Hepatocyte (in vitro differentiated cells): ENCODE data around the gene LONP2. TPM values are rescaled to one million over a fixed set of nuclear protein-coding genes. Genes with fewer than 3 reads are reported as not detected.
A peak's percentile ranks its signal among the peaks of the same experiment; 100 is the strongest.

Experiments
- DNase-seq: peaks from one replicate; pipeline ENCODE4 v3.0.0-alpha.2; 2016; ENCODE audit warnings: low spot score
- H2AFZ ChIP-seq: fragments of 200-600 bp; sonication (generic); 2 replicates; pipeline ENCODE4 v1.6.0; 2016; ENCODE audit warnings: antibody characterized with exemption, mild to moderate bottlenecking
- H3K27ac ChIP-seq: fragments of 200-600 bp; sonication (generic); 2 replicates; pipeline ENCODE4 v1.5.1; 2016; ENCODE audit warnings: mild to moderate bottlenecking
- H3K27me3 ChIP-seq: fragments of 200-600 bp; sonication (generic); 2 replicates; pipeline ENCODE4 v1.6.1; 2016
- H3K36me3 ChIP-seq: fragments of 200-600 bp; sonication (generic); replicated peaks from 2 replicates; pipeline ENCODE4 v1.5.1; 2016; ENCODE audit warnings: low read depth; ENCODE audit not compliant: insufficient read depth
- H3K4me1 ChIP-seq: fragments of 200-600 bp; sonication (generic); 2 replicates; pipeline ENCODE4 v1.5.1; 2016; ENCODE audit warnings: mild to moderate bottlenecking, moderate library complexity; ENCODE audit not compliant: insufficient read depth
- H3K4me2 ChIP-seq: fragments of 200-600 bp; sonication (generic); 2 replicates; pipeline ENCODE4 v1.6.0; 2016
- H3K4me3 ChIP-seq: fragments of 200-600 bp; sonication (generic); 2 replicates; pipeline ENCODE4 v1.5.1; 2016; ENCODE audit warnings: mild to moderate bottlenecking
- H3K79me2 ChIP-seq: fragments of 200-600 bp; sonication (generic); 2 replicates; pipeline ENCODE4 v1.6.0; 2017; ENCODE audit warnings: mild to moderate bottlenecking
- H3K9me2 ChIP-seq: fragments of 200-600 bp; sonication (generic); replicated peaks from 2 replicates; pipeline ENCODE4 v1.6.0; 2017; ENCODE audit warnings: mild to moderate bottlenecking; ENCODE audit not compliant: insufficient read depth
- H3K9me3 ChIP-seq: fragments of 200-600 bp; sonication (generic); 2 replicates; pipeline ENCODE4 v1.5.1; 2016; ENCODE audit warnings: low read depth, mild to moderate bottlenecking
- H4K20me1 ChIP-seq: fragments of 200-600 bp; sonication (generic); 2 replicates; pipeline ENCODE4 v1.6.0; 2016; ENCODE audit warnings: mild to moderate bottlenecking; ENCODE audit not compliant: insufficient read depth, poor library complexity, severe bottlenecking
- EZH2 ChIP-seq: fragments of 200-600 bp; sonication (generic); IDR thresholded peaks from 2 replicates; pipeline ENCODE4 v1.6.1; 2016; ENCODE audit warnings: antibody characterized with exemption, mild to moderate bottlenecking, borderline replicate concordance
- EZH2phosphoT487 ChIP-seq: fragments of 200-600 bp; sonication (generic); IDR thresholded peaks from one replicate; pipeline ENCODE4 v1.6.1; 2018; ENCODE audit warnings: antibody characterized with exemption, mild to moderate bottlenecking, low read depth, moderate library complexity; ENCODE audit not compliant: unreplicated experiment, severe bottlenecking
- WGBS: methylation state at CpG from one replicate; pipeline ENCODE4 v1.1.6; 2016; ENCODE audit warnings: low lambda C conversion rate; ENCODE audit errors: missing lambda C conversion rate; 5-methylcytosine and 5-hydroxymethylcytosine counted together
- polyA plus RNA-seq: library from polyadenylated mRNA; unstranded; fragments of >200 nt; fragmentation: Nextera tagmentation; extraction: Ambion mirVana; gene quantifications from 2 replicates; pipeline ENCODE4 v1.2.1, GENCODE V29; 2016
- total RNA-seq: library from RNA; depleted of rRNA; stranded (reverse); fragments of >200 nt; gene quantifications from 2 replicates; pipeline ENCODE4 v1.2.3, GENCODE V29; 2014
- TF ChIP-seq, protein P1 (sequence below): fragments of 200-600 bp; sonication (generic); IDR thresholded peaks from 2 replicates; pipeline ENCODE4 v1.5.1; 2016; ENCODE audit warnings: antibody characterized with exemption, mild to moderate bottlenecking; ENCODE audit not compliant: poor library complexity

Gene LONP2
- total and polyA plus RNA-seq, 2 experiments from 2014 or later, result 30.1 to 56.8 TPM

DNA sequence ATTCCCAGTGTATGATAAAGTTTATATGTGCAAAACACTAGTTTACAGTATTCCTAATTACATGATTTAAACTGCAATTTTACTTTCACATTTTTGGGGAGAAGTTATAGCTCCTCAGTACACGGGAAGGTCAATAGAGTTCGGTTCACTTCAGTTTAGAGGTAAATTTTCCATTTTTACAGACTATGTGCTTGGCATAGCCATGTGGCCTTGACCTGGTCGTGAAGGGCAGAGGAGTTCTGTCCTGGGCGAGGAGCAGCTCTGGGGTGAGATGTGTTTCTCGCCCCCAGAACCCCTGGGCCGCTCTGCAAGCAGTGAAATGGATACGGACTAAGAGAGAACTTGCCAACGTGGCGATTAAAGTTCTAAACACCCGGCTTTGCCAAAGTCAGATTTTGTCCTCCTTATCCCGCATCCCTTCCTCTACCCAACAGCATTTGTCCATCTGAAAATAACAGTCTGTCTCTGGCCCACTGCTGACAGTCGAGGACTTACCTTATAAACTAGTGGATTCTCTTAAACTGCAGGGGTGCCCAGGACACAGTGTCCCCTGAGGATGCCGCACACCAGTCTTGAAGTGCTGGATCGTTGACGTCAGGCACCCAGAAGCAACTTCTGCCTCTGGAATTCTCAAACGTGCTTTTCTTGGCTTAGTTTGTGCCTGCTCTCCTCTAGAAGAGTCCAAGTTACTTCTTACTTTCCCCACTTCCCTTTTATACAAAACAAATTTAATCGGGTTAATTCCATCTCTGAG, 142.6 kb downstream of the LONP2 start:
- Histone ChIP-seq H3K4me2 (peak overlapping the region; percentile 88), H2AFZ (no peak overlapping the region), H3K9me3 (no peaks in the 10 kb centered on the region), H3K4me1 (peaks cover 9% of the 10 kb centered on the region), H3K27ac (peak overlapping the region; percentile 100), H3K36me3 (no peaks in the 10 kb centered on the region), H3K9me2 (no peaks in the 10 kb centered on the region), H3K79me2 (peaks cover 25% of the 10 kb centered on the region), H3K27me3 (no peaks in the 10 kb centered on the region), H4K20me1 (peaks cover 21% of the 10 kb centered on the region), H3K4me3 (no peak overlapping the region)
- TF ChIP-seq EZH2phosphoT487 (no peak), EZH2 (no peak)
- TF ChIP-seq, protein P1, sequence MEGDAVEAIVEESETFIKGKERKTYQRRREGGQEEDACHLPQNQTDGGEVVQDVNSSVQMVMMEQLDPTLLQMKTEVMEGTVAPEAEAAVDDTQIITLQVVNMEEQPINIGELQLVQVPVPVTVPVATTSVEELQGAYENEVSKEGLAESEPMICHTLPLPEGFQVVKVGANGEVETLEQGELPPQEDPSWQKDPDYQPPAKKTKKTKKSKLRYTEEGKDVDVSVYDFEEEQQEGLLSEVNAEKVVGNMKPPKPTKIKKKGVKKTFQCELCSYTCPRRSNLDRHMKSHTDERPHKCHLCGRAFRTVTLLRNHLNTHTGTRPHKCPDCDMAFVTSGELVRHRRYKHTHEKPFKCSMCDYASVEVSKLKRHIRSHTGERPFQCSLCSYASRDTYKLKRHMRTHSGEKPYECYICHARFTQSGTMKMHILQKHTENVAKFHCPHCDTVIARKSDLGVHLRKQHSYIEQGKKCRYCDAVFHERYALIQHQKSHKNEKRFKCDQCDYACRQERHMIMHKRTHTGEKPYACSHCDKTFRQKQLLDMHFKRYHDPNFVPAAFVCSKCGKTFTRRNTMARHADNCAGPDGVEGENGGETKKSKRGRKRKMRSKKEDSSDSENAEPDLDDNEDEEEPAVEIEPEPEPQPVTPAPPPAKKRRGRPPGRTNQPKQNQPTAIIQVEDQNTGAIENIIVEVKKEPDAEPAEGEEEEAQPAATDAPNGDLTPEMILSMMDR, result no peak
- WGBS, result 86% methylated on average over 17 of the region's 17 CpGs
- no peak for DNase-seq

DNA sequence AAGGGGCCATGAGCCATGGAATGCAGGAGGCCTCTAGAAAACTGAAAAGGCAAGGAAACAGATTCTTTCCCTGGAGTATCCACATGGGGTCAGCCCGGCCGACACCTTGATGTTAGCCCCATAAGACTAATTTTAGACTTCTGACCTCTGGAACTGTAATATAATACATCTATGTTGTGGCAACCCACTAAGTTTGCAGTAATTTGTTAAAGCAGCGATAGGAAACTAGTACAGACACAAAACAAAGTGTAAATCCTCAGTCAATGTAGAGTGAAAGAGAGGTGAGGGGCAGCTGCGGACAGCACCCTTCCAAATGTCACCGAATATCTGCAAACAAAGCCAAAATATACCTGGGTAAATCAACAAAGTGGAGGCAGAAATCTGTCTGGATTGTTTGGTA, 148.3 kb downstream of the LONP2 start:
- Histone ChIP-seq H3K9me2 (no peaks in the 10 kb centered on the region), H3K4me1 (no peaks in the 10 kb centered on the region), H3K79me2 (no peaks in the 10 kb centered on the region), H3K4me3 (no peak overlapping the region), H4K20me1 (no peaks in the 10 kb centered on the region), H3K27me3 (no peaks in the 10 kb centered on the region), H3K36me3 (no peaks in the 10 kb centered on the region), H3K27ac (no peak overlapping the region), H3K9me3 (no peaks in the 10 kb centered on the region), H3K4me2 (no peak overlapping the region), H2AFZ (no peak overlapping the region)
- TF ChIP-seq, protein P1, result no peak
- TF ChIP-seq EZH2 (no peak), EZH2phosphoT487 (no peak)
- DNase-seq, result no peak
- WGBS, result 88% methylated on average over 5 of the region's 5 CpGs

DNA sequence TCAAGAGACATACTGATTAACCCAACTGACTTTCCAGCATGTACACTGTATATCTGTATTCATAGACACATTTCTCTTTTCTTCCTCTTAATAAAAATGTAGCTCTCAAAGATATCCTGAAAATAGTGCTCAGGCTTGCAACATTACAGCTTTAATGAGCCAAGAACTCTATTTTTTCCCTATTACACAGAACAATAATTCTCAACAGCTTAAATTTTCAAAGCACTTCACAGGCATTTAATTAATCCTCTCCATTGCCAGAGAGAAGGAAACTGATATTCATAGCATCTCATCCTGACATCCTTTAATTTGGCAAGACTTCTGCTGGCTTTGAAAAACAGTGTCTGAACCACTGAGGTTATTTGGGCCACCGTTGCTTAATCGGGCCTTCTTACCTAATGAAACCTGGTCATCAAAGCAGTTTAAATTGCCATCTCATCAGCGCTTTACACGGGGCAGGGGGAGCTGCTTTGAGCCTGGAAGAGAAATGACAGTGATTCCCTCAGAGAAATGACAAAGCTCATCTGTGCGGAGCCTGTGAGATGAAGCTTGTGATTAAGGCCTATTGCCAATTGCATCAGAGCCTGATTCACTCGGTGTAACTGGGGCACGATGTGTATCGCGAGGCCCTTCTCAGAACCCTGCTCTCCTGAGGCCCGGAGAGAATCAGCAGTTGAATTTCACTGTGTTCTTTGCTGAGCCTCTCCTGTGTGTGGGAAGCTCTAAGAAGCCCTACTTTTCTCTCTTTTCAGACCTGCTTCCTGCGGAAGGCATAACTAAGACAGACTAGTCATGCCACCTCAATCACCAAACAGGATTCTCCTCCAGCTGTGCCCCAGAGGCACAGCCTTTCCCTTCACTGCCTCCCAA, 149.6 kb downstream of the LONP2 start:
- Histone ChIP-seq H3K9me2 (no peaks in the 10 kb centered on the region), H3K79me2 (no peaks in the 10 kb centered on the region), H3K9me3 (no peaks in the 10 kb centered on the region), H4K20me1 (no peaks in the 10 kb centered on the region), H3K27me3 (no peaks in the 10 kb centered on the region), H3K27ac (peak overlapping the region; percentile 61), H3K36me3 (no peaks in the 10 kb centered on the region), H2AFZ (peak overlapping the region; percentile 42), H3K4me1 (no peaks in the 10 kb centered on the region), H3K4me2 (no peak overlapping the region), H3K4me3 (no peak overlapping the region)
- no peak for DNase-seq
- WGBS, result 86% methylated on average over 11 of the region's 11 CpGs
- TF ChIP-seq, protein P1, result no peak
- no peak for TF ChIP-seq EZH2phosphoT487
- TF ChIP-seq EZH2, result no peak
